GM21576 (cell line): ENCODE results near the gene LASP1NB.
"Not testable (repeated sequence)": the region's sequence is repeated elsewhere in the genome, so short reads cannot be mapped to it uniquely, and the experiment has no call there.

ENCODE experiments used
- ATAC-seq: cut with Tn5 transposase; IDR thresholded peaks from one replicate; pipeline ENCODE4 v1.9.1; 2021; ENCODE audit warnings: mild to moderate bottlenecking, moderate library complexity; ENCODE audit not compliant: unreplicated experiment

Gene LASP1NB

DNA sequence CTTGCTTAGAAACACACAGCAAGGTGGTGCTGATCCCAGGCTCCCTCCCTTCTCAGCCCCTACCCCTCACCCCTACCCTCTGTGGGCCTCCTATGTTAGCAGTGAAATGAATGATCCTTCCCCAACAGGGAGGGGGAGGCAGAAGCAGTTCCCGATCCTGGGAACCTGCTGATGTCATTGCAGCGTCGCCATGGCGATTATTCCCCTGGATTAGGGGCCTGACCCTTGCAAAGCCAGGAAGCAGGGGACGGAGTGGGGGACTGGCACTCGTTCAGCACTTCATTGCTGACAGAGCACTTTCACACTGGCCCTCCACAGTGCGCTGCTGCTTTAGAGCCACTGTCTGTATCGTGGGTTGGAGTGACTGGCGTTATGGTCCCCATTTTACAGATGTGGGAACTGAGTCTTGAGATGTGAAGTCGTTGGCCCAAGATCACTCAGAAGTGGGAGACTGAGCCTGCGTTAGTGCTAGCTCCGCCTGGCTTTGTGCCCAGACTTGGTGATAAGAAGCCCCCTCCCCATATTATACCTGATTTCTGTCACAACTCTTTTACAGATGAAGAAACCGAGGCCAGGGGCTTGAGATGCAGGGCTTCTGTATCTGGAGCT lies 29.0 kb upstream of the LASP1NB start:
- ATAC-seq = no peak

DNA sequence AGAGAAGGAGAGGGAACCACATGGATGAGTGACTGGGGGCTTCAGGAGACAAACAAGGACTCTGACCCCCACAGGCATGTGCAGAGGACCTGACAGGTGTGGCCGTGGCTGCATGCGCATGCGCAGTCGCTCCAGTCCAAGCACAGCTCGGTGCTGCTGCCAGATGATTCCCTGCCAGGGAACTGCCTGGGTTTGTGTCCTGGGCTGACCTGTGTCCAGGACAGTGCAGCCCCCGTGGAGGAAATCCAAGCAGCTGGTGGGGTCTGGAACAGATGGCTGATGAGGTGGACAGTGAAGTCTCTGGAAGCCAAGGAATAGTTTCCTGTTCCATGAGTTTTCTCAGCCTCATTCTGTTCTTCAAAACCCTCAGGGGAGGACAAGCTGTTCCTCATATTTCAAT lies 28.2 kb upstream of the LASP1NB start:
- ATAC-seq = no peak

DNA sequence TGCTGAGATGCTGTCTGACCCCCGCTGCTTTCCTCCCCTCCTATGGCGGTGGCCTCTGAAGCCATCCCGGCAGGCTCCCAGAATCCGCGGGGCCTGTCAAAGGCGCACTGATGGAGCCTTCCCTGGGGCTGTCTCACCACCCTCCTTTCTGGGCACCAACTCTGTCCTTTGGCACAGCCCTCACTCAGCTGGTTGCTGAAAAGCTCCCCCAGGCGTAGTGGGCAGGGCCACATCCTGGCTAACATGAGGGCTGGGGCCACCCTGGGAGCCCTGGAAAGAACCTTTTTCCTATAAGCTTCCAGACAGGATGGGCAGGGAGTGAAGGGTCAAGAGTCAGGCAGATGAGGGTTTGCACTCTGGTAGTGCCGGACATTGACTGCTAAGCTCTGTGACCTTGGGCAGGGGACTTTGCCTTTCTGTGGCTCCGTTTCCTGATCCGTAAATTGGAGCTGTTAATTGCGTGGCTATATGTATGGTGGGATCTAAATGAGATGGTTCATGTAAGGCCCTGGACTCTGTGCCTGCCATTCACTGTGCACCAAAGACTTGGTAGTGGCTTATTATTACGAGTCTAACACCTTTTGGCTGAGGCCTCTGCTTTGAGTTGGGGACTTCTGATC lies 27.6 kb upstream of the LASP1NB start:
- no peak for ATAC-seq

DNA sequence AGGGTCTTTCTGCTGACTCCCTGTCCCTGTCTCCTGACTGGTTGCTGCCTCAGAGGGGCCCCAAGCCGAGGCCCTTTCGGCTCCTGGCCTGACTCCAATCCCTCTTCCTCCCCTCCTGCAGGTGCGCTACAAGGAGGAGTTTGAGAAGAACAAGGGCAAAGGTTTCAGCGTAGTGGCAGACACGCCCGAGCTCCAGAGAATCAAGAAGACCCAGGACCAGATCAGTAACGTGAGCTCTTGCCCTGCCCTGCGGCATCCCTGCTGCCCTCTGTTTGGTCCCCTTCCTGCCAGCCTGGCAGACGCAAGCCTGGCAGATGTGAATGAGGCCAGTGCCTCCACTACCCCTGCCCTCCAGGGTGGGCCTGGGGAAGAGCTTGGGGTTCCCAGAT lies 27.1 kb upstream of the LASP1NB start:
- peak; percentile 16 for ATAC-seq

DNA sequence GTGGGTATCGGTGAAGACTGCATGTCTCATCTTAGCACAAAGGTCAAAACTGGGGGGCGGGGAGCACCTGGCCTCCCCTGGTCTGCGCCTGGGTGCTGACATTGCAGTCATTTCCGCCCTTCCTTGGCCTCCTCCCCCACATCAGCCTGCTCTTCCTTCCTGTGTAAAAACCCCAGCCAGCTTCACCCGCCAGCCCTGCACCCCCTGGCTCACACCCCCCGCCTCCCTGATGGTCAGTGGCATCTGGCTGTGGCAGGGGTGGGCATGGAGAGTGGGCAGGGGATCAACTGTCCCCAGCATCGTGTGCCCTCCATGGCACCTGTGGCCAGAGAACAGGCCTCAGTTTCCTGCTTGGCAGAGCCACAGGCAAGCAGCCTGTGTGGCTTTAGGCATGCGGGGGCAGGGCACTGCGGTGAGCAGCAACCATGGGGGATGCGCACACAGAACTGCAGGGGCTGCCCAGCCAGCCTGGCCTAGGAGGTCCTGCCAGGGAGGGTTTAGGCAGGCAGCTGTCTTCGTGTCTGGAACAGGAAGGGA lies 26.5 kb upstream of the LASP1NB start:
- peak; percentile 68 for ATAC-seq

DNA sequence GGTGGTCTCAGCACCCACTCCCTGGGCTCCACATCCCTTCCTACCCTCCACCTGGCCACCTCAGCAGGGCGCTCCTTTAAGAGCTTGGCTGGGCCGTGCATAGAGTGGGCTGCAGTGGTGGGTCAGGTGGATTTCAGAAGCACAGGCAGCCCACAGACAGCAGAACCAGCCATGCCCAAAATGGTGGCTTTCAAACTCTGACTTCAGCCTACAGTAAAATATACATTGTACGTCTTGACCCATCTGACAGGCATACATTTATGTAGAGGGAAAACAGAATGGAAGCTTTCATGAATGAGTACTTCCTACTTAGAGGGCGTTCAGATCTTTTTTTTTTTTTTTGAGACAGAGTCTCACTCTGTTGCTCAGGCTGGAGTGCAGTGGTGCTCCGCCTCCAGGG lies 26.0 kb upstream of the LASP1NB start:
- peak; percentile 15 for ATAC-seq

DNA sequence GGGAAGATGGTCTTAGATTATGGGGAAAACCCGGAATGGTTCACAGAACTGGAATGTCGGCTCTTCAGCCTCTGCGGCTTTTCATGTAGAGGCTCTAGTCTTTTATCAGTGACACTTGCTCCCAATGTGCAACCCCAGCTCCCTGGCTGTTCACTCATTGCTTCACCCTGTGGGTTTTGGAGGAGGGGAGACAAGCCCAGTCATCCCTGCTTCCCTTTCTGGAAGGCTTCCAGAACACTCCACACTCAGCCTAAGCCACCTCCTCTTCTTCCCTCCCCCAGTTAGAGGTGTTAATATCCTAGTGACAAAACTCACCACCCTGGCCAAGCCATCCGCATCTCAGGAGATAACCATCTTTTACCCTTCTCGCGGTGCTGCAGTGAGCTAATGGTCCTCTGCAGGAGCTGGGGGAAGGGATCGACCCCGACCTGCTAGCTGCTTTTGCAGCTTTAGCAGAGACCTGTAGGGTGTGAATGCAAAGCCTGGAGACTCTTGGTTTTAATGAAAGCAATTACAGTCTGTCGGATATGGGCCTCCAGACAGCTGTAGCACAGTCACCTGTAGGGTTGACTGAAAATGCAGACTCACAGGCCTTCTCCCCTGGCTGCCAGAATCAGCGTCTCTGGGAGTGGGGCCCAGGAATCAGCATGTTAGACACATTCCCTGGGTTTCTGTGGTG lies 24.3 kb upstream of the LASP1NB start:
- no peak for ATAC-seq

DNA sequence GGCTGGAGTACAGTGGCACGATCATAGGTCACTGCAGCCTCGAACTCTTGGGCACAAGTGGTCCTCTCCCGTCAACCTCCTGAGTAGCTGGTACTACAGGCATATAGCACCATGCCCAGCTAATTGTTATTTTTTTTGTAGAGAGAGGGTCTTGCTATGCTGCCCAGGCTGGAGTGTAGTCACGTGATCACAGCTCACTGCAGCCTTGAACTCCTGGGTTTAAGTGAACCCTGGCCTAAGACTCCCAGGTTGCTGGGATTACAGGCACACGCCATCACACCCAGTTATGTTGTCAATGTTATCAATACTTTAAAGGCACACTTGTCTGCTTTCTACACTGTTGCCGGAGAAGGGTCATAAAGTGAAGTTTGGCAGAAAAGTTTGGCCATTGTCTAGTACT lies 22.0 kb upstream of the LASP1NB start:
- no peak for ATAC-seq

DNA sequence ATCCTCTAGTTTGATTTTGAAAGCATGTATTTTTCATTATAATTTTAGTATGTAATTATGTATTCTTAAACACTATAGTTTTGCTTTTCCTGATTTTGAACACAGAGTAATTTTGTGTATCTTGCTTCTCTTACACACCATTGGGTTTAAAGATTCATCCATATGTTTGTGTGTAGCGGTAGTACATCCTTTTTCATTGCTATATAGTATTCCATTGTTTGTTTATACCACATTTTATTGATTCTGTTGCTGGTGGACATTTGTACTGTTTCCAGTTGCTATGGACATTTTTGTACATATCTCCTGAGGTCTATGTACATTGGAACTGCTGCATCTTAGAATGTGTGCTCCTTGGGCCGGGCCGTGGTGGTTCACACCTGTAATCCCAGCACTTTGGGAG lies 20.5 kb upstream of the LASP1NB start:
- no peak for ATAC-seq

DNA sequence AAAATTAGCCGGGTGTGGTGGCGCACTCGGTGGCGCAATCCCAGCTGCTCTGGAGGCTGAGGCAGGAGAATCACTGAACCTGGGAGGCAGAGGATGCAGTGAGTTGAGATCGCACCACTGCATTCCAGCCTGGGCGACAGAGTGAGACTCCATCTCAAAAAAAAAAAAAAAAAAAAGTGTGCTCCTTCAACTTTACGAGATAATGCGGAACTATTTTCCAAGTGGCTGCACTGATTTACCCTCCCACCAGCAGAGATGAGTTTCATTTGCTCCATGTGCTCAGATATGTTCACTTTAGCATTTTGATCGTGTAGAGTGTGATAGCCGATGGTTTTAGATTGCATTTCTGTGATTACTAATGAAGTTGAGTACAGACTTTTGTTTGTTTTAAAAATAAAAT lies 20.0 kb upstream of the LASP1NB start:
- ATAC-seq = no peak

DNA sequence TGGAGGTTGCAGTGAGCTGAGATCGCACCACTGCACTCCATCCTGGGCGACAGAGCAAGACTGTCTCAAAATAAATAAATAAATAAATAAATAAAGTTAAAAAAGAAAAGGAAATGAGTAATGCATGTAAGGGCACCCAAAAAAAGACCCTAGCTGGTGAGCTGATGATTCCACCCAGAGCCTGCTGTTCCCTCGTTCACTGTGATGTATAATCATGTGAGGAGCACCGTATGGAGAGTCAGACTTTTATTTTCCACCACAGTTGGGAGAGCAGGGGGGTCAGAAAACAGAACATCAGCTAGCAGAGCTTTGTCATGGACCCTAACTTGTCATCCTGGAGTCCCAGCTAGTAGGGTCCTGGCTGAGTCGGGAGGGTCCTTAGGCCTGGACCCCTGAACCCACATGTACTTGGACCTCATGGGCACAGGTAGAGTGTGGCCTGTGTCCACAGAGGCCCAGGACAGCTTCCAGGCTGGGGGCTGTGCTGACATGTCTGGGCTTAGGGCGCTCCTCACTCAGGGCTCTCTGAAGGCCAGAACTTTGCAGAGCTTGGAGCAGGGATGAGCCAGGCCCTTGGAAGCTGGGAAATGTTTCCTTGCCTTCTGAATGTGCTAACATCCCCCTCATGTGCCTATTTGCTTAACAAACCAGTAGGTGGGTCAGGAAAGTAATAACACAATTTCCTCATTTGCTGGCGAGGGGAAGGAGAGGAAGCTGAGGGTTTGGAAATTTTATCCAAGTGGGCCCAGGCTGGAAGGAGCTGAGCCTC lies 18.8 kb upstream of the LASP1NB start:
- ATAC-seq = no peak

DNA sequence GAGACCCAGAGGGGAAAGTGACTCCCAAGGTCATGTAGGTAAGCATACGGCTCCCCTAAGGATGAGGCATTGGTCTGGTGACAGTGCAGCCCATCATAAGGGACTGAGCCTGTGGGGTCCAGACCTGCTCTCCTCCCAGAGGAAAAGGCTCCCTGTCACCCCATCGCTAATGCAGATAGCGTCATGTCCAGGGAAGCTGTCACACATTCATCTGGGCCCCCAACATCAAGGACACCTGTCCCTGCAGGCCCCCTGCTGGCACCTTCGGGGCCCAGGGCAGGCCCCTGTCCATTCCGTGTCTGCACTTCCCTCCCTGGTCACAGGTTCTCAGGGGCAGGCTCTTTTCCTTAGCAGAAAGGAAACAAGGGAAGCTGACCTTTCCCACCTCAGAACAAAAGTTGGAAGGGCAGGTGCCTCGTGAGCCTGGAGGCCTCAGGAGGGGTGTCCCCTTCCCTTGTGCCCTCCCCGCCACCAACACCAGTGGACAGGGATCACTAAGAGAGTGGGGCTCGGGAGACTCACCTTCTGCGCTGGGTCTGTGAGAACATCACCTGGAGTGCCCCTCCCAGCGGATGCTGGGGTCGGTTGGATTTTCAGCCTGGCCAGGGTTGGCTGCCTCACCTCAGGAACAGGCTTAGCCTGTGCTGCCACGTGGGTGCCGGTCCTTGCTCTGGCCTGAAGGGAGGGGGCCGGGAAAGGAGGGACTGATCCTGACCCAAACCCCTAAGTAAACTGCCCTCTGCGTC lies 17.3 kb upstream of the LASP1NB start:
- ATAC-seq = no peak

DNA sequence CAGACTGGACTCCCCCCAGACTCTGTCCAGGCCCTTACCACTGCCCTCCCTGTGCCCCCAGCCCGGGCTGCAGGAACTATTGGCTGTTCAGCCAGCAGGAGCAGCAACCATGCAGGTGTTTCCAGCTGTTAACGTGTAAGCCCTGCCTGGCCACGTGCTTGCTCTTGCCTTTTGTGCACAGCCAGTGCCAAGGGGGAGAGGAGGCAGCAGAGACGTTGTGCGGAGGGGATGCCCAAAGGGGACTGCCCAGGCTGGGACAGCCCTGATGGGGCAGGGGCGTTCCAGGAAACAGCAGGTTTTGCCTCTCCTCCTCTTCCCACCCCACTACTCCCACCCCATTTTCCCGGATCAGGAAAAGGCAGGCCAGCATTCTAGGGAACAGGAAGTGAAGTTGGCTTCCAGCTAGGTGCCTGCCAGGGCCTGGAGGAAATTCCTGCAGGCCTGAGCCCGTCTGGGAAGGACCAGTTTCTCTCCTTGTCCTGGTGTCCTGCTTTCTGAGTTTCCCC lies 16.7 kb upstream of the LASP1NB start:
- no peak for ATAC-seq

DNA sequence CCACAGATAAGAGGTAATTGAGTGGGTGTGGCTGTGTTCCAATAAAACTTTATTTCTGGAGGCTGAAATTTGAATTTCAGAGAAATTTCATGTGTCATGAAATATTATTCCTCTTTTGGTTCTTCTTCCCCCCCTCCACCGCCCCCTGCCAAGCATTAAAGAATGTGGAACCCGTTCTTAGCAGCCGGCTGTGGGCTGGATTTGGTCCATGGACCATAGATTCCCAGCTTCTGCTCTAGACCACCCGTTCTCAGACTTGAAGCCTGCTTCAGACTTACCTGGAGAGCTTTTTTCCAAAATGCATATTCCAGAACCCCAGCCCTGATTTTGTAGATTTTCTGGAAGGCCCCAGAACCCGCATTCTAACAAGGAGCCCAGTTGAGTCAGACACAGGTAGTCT lies 15.1 kb upstream of the LASP1NB start:
- ATAC-seq = no peak

DNA sequence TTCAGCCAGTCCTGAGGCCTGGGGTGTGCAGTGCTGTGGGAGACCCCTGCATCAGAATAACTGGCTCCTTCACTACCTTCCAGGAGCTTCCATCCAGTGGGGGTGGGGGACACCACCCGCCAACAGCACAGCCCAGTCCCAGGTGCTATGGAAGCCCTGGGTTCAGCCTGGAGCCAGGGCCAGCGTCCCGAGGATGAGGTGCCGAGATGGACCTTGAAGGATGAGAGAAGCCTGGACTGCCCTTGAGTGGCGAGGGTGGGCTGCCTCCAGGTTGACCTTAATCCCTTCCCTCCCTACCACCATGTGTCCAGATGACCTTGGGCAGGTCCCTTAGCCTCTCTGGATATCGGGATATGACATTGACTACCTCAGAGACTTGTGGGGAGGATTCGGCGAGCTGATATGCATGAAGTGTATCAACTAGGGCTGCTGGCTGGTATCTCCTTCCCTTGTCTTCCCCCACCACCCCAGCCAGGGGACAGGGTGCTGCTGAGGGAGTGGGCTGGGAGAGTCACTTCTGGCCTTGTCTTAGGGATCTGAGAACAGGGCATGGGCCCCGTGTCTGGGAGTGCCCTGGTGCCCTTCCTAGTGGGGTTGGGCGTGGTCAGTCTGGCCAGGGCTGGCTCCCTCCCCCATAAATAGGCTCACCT lies 14.2 kb upstream of the LASP1NB start:
- no peak for ATAC-seq

DNA sequence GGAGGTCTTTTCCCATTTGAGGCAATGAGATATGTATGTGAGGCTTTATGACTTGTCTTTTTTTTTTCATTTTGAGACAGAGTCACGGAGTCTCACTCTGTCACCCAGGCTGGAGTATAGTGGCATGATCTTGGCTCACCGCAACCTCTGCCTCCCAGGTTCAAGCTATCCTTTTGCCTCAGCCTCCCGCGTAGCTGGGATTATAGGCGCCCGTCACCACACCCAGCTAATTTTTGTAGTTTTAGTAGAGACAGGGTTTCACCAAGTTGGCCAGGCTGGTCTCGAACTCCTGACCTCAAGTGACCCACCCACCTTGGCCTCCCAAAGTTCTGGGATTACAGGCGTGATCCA lies 13.7 kb upstream of the LASP1NB start:
- not testable (repeated sequence) for ATAC-seq

DNA sequence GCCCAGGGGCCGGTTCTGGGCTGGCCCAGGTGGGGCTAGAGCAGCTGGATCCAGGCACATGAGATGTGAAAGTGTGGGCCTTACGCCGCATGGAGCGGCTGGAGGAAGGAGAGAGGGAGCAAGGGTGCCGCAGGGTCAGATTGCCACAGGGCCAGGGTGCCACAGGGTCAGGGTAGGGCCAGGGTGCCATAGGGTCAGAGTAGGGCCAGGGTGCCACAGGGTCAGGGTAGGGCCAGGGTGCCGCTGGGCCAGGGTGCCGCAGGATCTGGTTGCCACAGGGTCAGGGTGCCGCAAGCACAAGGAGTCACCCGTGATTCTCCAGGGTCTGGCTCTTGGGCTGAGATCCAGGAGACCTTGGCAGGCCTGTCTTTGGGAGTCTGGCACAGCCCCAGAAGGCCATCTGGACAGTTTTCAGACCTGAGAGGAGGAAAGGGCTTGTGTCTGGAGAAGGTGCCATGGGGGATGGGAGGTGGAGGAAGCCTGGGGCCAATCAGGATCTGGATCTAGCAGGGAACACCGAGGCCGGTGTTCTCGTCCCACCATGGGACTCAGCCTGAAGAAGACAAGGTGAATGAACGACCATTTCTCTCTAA lies 13.1 kb upstream of the LASP1NB start:
- ATAC-seq = no peak

DNA sequence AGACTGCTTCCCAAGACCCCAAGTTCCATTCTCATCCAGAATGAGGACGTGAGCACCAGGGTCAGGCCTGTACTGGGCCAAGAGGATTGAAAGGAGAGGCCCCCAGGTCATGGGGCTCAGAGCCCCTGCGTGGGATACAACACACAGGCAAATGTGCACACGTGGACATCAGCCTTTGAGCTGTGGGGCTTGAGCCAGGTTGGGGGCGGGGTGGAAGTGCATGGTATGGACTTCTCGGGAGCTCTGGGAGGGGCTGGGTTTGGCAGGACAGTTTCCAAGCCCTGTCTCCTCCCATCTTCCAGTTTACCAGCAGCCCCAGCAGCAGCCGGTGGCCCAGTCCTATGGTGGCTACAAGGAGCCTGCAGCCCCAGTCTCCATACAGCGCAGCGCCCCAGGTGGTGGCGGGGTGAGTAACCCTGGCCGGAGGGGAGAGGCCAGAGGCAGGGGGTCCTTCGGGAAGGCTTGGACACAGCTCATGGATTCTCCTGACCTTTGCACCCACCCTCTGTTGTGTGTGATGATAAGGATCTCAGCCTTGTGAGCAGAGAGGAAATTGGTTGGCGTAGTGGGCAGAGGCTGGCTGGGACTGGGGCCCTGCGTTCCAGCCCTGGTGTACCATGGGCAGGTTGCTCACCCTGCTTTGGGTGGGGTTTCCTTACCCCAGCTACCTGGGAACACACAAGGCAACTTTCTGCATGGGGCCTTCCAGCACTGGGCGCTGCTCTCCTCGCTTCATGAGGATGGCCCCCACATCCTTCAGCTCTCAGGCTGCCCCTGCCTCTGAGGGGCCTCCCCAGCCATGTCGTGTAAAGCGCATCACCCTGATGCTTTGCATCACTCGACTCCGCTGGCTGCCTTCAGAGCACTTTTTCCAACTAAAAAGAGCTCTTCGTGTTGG lies 10.4 kb upstream of the LASP1NB start:
- ATAC-seq = no peak

DNA sequence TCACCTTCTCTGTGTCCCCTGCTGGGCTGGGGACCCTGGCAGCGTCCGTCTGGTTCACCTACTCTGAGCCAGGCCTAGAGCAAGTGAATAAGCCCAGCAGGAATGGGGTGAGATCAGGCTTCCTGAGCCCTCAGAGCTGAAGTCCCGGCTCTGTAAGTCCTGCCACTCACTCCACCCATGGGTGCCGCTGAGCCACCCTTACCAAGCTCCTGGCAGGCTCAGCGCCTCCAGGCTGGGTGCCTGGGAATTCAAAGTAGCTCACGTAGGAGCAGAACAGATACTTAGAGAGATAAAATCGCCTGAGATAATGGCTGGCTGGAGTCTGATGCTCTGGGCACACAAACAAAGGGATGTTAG lies 9.8 kb upstream of the LASP1NB start:
- ATAC-seq = no peak
